ENCODE data around the gene PPP1R12B. TPM values are rescaled to one million over a fixed set of nuclear protein-coding genes. Genes with fewer than 3 reads are reported as not detected.
"Not testable (repeated sequence)": the region's sequence is repeated elsewhere in the genome, so short reads cannot be mapped to it uniquely, and the experiment has no call there.

PPP1R12B gene
- total RNA-seq, 1 experiment from 2014 or later: 17.0 TPM

DNA sequence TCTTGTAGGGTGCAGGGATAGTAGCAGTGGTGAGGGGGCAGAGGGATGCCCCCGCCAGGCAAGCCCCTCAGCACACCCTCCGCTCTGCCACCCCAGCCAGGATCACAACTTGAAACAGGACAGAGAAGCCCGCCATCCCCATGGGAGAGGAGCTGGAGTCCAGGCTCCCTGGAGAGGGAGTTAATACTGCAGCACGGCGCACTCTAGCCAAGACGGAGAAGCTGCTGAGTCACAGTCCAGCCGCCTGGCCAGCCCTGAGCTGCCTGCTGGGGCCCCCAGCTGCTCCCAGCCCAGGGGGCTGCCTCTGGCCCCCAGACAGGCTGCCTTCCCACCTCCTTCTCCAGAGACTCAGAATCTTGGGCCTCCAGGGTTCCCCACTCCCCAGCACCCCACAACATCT lies 274.6 kb downstream of the PPP1R12B start:
- no peak for TF ChIP-seq EZH2 (IDR thresholded peaks at IDR 0.05; ENCODE audit: borderline replicate concordance, low read depth, low read length, poor library complexity, severe bottlenecking)
- TF ChIP-seq, protein P1, sequence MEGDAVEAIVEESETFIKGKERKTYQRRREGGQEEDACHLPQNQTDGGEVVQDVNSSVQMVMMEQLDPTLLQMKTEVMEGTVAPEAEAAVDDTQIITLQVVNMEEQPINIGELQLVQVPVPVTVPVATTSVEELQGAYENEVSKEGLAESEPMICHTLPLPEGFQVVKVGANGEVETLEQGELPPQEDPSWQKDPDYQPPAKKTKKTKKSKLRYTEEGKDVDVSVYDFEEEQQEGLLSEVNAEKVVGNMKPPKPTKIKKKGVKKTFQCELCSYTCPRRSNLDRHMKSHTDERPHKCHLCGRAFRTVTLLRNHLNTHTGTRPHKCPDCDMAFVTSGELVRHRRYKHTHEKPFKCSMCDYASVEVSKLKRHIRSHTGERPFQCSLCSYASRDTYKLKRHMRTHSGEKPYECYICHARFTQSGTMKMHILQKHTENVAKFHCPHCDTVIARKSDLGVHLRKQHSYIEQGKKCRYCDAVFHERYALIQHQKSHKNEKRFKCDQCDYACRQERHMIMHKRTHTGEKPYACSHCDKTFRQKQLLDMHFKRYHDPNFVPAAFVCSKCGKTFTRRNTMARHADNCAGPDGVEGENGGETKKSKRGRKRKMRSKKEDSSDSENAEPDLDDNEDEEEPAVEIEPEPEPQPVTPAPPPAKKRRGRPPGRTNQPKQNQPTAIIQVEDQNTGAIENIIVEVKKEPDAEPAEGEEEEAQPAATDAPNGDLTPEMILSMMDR (conservative IDR thresholded peaks at IDR 0.05; ENCODE audit: low read depth, low read length): no peak
- peak overlapping the region; percentile 60 for H3K27ac ChIP-seq (ENCODE audit: low read depth, low read length, poor library complexity, severe bottlenecking)
- no peaks in the 10 kb centered on the region for H3K36me3 ChIP-seq (ENCODE audit: insufficient read depth, low read length, poor library complexity, severe bottlenecking)
- H3K4me1 ChIP-seq (ENCODE audit: insufficient read depth, low read length, poor library complexity, severe bottlenecking): peaks cover 52% of the 10 kb centered on the region
- CTCF ChIA-PET: no interaction called here
- POLR2A ChIA-PET (ENCODE audit: low non-redundant PET): no interaction called here
- DNase-seq (ENCODE audit: low spot score): peak; percentile 43
- no peaks in the 10 kb centered on the region for H3K27me3 ChIP-seq (replicated peaks; ENCODE audit: insufficient read depth, low read depth, low read length, poor library complexity)
- no TSS peak for BruUV-seq (replicated peaks)
- H3K9me3 ChIP-seq (ENCODE audit: low read depth, low read length, poor library complexity, severe bottlenecking): no peaks in the 10 kb centered on the region
- no peak overlapping the region for H3K4me3 ChIP-seq (ENCODE audit: low read depth, low read length, poor library complexity, severe bottlenecking)
- intact Hi-C loops (cut with micrococcal nuclease; ENCODE audit: unreplicated experiment): no loop called here

DNA sequence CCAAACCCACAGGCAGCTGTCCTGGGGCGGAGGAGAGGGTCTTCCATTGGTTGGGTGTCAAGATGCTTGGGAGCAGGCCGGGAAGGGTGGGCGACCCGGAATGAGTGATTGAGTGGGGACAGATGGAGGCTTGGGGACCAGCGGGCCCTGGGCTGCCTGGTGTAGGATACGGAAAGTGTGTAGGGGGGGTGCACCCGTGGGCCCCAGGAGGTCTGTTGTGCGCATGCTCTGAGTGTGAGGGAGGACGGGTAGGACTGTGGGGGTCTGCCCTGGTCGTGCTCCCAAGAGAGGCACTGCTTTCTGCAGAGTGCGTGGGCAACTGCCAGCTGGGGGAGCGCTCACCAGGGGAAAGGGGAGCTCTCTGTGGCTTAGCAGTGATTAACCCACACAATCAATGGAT lies 275.0 kb downstream of the PPP1R12B start:
- H3K36me3 ChIP-seq (ENCODE audit: insufficient read depth, low read length, poor library complexity, severe bottlenecking); H3K9me3 ChIP-seq (ENCODE audit: low read depth, low read length, poor library complexity, severe bottlenecking); DNase-seq (ENCODE audit: low spot score); CTCF ChIA-PET; intact Hi-C loops (cut with micrococcal nuclease; ENCODE audit: unreplicated experiment); BruUV-seq (replicated peaks); H3K4me3 ChIP-seq (ENCODE audit: low read depth, low read length, poor library complexity, severe bottlenecking); H3K27me3 ChIP-seq (replicated peaks; ENCODE audit: insufficient read depth, low read depth, low read length, poor library complexity); POLR2A ChIA-PET (ENCODE audit: low non-redundant PET): not testable (repeated sequence)
- Histone ChIP-seq H3K27ac (ENCODE audit: low read depth, low read length, poor library complexity, severe bottlenecking) (peak overlapping the region; percentile 60), H3K4me1 (ENCODE audit: insufficient read depth, low read length, poor library complexity, severe bottlenecking) (peaks cover 50% of the 10 kb centered on the region)

DNA sequence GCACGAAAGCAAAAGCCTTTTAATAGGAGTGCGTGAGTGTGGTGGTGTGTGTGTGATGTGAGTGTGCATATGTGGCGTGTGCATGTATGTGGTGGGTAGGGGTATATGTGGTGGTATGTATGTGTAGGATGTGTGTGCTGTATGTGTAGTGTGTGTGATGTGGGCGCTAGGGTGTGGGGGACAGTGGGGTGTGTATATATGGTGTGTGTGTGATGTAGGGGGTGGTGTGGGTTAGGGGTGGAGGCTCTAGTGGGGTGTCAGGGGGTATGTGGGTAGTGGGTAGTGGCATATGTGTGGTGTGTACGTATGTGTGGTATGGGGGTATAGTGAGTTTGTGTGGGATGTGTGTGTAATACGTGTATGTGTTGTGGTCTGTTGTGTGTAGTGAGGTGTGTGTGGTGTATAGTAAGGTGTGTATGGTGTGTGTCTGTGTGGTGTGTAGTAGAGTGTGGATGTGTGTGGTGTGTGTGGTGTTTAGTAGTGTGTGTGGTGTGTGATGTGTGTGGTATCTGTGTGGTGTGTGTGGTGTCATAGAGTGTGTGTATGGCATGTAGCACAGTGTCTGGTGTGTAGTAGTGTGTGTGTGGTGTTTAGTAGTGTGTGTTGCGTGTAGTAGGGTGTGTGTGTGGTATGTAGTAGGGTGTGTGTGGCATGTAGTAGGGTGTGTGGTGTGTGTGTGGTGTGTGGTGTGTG lies 275.7 kb downstream of the PPP1R12B start:
- no peak overlapping the region for H3K4me3 ChIP-seq (ENCODE audit: low read depth, low read length, poor library complexity, severe bottlenecking)
- H3K27me3 ChIP-seq (replicated peaks; ENCODE audit: insufficient read depth, low read depth, low read length, poor library complexity): no peaks in the 10 kb centered on the region
- H3K4me1 ChIP-seq (ENCODE audit: insufficient read depth, low read length, poor library complexity, severe bottlenecking): peaks cover 47% of the 10 kb centered on the region
- no peaks in the 10 kb centered on the region for H3K36me3 ChIP-seq (ENCODE audit: insufficient read depth, low read length, poor library complexity, severe bottlenecking)
- no peak for DNase-seq (ENCODE audit: low spot score)
- ChIA-PET CTCF (no interaction called here), POLR2A (ENCODE audit: low non-redundant PET) (no interaction called here)
- no peak for TF ChIP-seq EZH2 (IDR thresholded peaks at IDR 0.05; ENCODE audit: borderline replicate concordance, low read depth, low read length, poor library complexity, severe bottlenecking)
- TF ChIP-seq, protein P1 (conservative IDR thresholded peaks at IDR 0.05; ENCODE audit: low read depth, low read length): no peak
- intact Hi-C loops (cut with micrococcal nuclease; ENCODE audit: unreplicated experiment): no loop called here
- no peaks in the 10 kb centered on the region for H3K9me3 ChIP-seq (ENCODE audit: low read depth, low read length, poor library complexity, severe bottlenecking)
- BruUV-seq (replicated peaks): no TSS peak
- H3K27ac ChIP-seq (ENCODE audit: low read depth, low read length, poor library complexity, severe bottlenecking): no peak overlapping the region

DNA sequence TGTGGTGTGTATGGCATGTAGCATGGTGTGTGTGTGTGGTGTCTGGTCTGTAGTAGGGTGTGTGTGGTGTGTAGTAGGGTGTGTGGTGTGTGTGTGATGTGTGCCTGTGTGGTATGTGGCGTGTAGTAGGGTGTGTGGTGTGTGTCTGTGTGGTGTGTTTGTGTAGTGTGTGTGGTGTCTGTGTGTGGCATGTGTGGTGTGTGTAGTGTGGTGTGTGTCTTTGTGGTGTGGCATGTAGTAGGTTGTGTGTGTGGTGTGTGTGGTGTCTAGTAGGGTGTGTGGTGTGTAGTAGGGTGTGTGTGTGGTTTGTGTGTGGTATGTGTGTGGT lies 276.2 kb downstream of the PPP1R12B start:
- no TSS peak for BruUV-seq (replicated peaks)
- TF ChIP-seq, protein P1 (conservative IDR thresholded peaks at IDR 0.05; ENCODE audit: low read depth, low read length): no peak
- TF ChIP-seq EZH2 (IDR thresholded peaks at IDR 0.05; ENCODE audit: borderline replicate concordance, low read depth, low read length, poor library complexity, severe bottlenecking): no peak
- no peaks in the 10 kb centered on the region for H3K27me3 ChIP-seq (replicated peaks; ENCODE audit: insufficient read depth, low read depth, low read length, poor library complexity)
- H3K4me3 ChIP-seq (ENCODE audit: low read depth, low read length, poor library complexity, severe bottlenecking): no peak overlapping the region
- H3K27ac ChIP-seq (ENCODE audit: low read depth, low read length, poor library complexity, severe bottlenecking): no peak overlapping the region
- CTCF ChIA-PET: interaction anchor here (1.0 to 1.5 kb wide), 2 partner anchors 25 to 27 kb away, joined by 4 to 11 read pairs; no protein-coding TSS in a partner anchor
- no peaks in the 10 kb centered on the region for H3K9me3 ChIP-seq (ENCODE audit: low read depth, low read length, poor library complexity, severe bottlenecking)
- POLR2A ChIA-PET (ENCODE audit: low non-redundant PET): no interaction called here
- no peaks in the 10 kb centered on the region for H3K36me3 ChIP-seq (ENCODE audit: insufficient read depth, low read length, poor library complexity, severe bottlenecking)
- no peak for DNase-seq (ENCODE audit: low spot score)
- intact Hi-C loops (cut with micrococcal nuclease; ENCODE audit: unreplicated experiment): loop anchor here (1.0 kb wide), 1 partner anchor 123 kb away; no protein-coding TSS in a partner anchor
- peaks cover 47% of the 10 kb centered on the region for H3K4me1 ChIP-seq (ENCODE audit: insufficient read depth, low read length, poor library complexity, severe bottlenecking)

Measured in A673 (cell line).